ACHN (cell line): Measurements from ENCODE around the gene PKNOX2.

Experiments used
- DNase-seq: peaks from one replicate; pipeline ENCODE4 v3.0.0-alpha.2; 2015
- in situ Hi-C: cut with HindIII; loops from 2 replicates; pipeline ENCODE4 v1.10.0; 2017; ENCODE audit warnings: low sequenced_read_pairs, low pct_ligation_motif_present, low pct_unique_long_range_greater_than_20kb

The PKNOX2 gene

DNA sequence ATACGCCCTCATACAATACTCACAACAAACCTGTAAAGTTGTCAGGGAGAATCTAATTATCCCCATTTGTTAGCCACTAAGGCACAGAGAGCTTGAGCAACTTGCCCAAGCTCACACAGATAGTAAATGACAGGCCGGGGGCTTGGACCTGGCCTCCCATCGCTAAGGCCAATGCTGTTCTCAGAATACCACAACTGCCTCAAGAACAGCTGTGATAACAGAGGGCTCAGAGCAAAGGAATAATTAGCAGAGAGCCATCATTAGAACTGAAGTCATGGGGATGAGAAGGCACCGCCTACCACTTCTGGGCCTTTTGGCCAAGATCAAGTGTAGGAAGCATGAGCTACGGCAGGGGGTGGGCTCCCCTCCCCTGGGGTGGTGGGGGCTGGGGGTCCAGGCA lies 232.9 kb downstream of the PKNOX2 start:
- DNase-seq, result no peak
- in situ Hi-C loops, result no loop called here

DNA sequence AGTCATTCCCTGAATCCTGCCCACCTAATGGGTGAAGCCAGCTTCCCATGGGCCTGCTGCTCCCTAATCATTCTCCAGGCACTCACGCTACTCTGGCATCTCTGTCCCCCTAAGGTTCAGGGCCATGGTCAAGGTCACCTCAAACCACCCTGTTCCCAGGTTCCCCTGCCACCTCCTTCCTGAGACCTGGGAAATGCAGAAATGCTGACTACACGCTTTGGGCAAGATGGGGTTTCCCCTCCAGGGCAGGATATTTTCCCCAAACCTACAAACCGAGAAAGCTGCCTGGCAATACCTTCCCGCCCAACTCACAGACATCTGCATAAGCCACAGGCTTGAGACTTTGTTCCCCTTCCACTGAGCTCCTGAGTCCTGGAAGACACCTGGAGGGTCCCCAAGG lies 233.9 kb downstream of the PKNOX2 start:
- in situ Hi-C loops, result no loop called here
- DNase-seq, result no peak

DNA sequence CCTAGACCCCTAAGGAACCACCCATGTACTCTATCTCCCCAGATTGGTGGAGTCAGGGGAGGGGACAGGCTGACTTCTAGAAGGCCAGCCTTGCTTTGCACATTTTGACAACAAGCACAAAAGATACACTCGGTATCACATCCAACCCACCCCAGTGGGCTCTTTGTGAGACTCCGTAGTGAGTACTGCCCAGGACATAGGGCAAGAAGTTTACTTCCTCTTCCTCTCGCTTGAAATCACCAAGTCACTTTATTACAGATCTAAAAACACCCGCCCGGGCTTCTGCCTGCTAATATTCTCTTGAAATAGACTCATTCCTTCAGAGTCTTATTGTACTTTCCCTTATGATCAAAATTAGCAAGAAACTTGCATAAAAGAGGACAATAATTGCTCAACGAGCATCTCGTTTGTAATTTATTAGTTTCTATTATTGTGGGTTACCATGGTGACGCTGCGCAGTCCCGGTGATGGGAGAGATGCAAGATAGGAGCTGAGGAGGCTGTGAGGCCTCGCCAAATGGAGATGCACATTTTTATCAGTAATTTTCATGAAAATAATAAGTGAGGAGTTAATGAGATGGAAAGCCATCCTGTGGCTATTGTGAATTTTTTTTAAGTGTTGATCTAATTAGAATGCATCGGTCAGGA lies 234.6 kb downstream of the PKNOX2 start:
- in situ Hi-C loops, result no loop called here
- no peak for DNase-seq

DNA sequence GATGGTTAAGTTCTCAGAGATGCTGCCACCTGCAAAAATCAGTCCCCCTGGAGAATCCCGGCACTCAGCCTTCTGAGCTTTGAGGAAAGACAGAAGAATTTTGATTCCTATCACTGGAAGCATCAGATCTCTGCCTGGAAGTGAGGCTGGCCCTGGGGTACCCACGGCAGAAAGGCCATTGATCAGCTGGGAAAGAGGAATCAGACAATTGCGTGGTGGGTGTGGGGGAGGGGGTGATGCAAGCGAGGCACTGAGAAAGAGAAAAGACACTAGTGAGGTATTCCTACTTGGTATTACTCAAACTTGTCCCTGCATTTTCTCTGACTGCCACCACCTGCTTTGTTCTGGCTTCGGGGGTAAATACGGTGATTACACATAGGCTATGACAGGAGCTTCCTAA lies 235.4 kb downstream of the PKNOX2 start:
- in situ Hi-C loops, result no loop called here
- DNase-seq, result no peak

DNA sequence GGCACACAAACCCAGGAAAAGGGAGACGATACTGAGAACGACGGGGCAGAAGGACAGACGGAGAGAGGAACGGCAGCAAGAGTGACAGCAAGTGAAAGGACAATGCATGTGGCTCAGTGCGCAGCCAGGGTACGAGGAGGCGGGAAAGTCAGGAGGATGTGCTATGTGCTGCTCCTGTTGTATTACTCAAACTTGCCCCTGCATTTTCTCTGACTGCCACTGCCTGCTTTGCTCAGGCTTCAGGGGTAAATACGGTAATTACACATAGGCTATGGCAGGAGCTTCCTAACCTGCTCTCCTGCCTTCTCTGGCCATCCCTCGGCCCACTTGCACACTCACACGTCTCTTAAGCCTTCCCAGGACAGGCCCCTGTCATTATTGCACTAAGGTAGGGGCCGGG lies 236.7 kb downstream of the PKNOX2 start:
- in situ Hi-C loops, result no loop called here
- no peak for DNase-seq

DNA sequence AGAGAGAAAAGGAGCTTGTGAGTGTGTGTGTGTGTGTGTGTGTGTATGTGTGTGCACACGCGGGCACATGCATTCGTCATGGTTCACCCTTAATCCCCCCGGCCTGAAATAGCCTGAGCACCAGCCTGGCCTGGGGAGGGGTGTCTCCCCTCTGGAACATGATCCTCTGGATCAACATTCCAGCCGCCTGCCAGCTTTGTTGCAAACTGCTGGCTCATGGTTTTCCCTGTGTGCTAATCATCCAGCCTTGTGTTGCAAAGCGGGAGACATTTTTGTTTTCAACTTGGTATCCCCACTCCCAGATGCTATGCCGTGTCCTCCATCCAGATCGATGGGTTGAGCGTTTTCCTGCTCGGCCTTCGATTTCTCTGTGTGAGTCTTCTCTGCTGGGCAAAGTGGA lies 237.2 kb downstream of the PKNOX2 start:
- no peak for DNase-seq
- in situ Hi-C loops, result no loop called here

DNA sequence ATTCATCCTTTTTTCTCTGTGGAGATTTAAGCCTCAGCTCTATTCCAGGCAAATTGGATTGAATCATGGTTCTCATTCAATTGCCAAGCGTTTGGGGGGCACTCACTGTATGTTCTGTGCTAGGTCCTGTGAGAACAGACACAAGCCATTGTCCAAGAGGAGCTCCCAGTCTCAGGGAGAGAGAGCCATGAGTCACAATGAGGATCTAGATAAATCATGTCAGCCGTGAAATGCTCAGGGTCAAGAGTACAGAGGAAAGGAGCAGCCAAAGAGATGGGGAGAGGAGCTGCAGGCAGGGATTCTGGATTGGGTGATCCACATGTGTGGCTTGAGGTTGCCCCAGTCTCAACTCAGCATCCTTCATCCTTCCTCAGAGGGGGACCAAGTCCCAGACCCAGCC lies 237.9 kb downstream of the PKNOX2 start:
- in situ Hi-C loops, result no loop called here
- peak; percentile 2 for DNase-seq

DNA sequence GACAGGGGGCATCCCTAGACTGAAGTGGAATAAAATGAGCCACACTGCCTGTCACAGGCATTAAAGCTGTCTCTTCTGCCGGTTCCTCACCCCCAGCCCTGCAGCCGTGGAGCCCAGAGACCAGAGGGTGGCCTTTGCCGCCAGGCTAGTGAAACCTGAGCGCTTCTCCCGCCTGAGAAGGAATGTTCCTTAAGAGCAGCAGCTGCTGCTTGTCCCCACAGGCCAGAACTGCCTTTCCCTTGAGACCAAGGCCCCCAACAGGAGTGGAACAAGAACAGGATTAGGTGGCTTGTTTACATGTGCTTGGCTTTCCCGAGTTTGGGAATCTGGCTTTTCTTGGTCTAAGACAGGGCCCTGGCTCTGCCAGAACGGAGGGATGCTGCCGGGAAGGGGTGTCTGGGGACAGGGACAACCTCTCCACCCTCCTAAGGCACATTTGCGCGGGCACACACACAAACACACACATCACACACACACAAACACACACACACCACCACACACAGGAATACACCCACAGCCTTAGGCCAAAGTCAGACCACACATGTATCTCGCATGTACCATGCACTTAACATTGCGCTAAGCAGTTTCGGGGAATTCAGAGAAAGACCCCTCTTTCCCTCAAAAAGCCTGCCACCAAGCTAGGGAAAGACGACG lies 239.7 kb downstream of the PKNOX2 start:
- in situ Hi-C loops, result no loop called here
- DNase-seq, result no peak

DNA sequence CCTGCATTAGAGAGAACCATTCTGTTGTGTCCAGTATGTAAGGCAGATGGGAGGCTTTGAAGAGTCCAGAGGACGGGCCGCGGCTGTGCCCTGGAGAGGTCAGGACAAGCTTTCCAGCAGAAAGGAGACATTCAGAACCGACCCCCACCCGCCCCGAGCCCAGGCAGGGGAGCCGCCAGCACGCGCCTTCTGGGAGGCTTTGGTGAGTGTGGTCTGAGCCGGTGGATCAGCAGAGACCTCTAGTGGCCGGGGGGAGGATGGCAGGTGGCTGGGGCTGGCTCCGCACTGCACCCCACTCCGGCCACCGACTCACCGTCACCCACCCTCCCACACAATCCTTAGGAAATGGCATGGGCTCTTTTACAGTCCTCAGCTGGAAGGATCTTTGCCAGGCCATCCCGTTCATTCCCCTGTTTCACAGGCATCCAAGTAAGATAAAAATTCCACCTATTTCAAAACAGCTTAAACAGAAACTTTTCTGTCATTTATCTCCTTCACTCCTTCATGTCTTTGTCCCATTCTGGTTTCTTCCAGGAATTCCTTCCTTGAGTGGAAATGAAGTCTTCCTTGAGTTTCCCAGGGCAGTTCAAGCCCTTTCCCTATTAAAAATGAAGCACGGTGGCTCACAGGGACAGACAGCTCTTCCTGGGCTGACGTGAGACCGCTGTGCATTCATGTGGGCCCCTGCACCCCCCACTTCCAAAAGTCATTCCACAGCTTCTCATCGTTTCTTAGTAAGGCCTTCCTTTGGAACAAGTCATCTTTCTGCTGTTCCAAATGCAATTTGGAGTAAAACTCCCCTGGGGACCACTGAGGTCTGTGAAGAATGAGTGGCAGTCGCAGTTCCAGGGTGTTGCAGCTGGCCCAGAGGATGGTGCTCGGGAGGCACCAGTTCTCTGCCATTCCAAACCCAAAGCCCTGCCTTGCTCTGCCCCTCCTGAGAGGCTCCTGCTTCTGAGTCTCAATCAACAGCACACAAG lies 240.6 kb downstream of the PKNOX2 start:
- DNase-seq, result peak; percentile 37
- in situ Hi-C loops, result no loop called here

DNA sequence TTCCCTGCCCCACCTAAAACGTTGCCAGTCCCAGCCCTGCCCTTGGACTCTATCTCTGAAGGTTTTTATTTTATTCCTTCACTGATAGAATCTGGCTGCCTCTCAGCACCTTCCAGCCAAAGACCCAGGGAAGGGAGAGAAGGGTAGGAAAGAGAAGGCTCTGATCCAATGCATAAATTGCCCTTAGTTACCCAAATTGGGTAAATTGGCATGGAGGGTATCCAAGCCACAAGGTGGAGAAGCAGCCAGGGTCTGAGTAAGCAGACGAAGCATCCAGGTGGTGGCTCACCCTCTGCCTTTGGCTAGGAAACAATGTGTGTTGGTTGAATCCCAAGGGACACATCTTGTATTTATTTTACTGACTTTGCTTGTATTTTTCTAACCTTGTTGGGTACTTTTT lies 242.5 kb downstream of the PKNOX2 start:
- in situ Hi-C loops, result no loop called here
- no peak for DNase-seq

DNA sequence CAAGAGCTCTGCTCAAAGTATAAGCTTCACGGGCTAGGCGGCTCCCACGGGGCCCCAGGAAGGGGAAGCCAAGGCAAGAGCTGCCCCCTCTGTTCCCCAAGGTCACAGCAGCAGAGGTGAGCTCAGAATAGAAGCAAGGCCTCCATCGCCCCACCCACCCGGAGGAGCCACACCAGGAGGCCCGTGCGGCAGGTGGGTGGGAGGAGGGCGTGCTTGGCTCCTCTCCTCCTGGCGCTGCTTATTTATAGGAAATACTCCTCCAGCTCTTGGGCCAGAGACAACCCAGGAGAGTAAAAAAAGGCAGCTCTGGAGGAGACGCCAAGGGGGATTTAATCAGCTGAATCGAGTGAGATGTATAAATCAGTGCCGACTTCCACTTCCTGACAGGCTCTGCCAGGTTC lies 243.8 kb downstream of the PKNOX2 start:
- in situ Hi-C loops, result no loop called here
- no peak for DNase-seq

DNA sequence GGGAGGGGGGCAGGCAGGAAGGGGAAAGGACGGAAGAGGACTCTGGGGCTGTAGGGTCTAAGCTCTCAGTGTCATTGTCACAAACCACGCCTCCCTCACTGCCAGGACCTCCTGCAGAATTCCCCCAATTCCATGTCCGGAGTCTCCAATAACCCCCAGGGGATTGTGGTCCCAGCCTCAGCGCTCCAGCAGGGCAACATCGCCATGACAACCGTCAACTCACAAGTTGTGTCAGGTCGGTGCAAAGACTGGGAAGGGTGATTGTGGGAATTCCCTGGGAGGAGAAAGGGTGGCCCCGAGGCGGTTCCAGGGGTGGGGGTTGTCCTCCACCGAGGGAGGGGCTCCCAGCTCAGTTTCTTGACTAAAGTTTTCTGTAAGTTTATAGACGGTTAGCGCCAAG lies 245.5 kb downstream of the PKNOX2 start:
- in situ Hi-C loops, result no loop called here
- no peak for DNase-seq

DNA sequence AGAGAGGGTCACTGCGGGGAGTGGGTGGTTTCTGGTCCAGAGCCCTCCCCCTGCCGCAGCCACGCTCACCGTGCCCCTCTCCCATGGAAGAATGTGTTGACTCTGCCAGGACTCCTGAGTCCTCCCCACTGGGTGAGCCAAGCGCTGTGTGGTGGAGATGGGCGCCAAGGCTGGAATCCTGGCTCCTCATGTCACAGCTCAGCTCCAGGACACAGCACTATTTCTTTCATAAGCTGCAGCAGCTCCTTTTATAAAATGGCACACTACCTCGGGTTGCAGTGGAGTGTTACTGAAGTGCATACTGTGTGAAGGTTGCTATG lies 247.6 kb downstream of the PKNOX2 start:
- DNase-seq, result no peak
- in situ Hi-C loops, result no loop called here

DNA sequence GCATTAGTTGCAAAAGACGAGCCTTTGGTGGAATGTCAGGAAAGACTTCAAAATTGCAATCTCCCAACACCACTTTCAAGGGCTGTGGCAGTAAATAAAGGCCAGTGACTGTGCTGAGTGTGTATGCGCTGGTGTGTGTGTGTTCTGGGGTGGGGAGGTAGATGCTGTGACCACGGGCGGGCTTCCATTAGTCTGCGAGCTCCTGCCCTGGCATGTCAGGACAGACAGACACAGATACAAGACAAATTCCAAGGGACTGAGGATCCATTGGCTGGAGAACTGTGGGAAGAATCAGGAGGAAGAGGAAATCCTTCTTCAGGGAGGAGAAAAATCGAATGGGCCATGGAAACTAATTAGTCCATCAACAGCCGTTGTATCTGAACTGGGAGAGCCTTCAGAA lies 248.0 kb downstream of the PKNOX2 start:
- no peak for DNase-seq
- in situ Hi-C loops, result no loop called here

DNA sequence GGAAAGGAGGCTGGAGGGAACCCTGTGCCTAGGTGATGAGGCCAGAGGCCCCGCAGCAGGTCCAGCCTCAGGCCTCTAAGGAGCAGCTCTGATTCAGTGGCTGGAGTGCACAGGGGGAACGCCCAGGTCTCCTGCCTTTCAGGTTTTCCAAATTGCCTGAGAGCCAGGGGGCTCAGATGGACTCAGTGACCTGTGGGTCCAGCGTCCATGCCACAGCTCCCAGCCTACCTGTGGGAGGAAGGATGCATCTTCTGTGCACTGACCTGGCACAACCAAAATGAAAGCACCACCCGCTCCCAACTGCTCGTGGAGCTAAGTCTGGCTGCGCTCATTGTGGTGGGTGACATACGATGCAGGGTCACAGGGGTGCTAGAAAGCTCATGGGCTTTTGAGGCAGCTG lies 248.7 kb downstream of the PKNOX2 start:
- in situ Hi-C loops, result no loop called here
- no peak for DNase-seq

DNA sequence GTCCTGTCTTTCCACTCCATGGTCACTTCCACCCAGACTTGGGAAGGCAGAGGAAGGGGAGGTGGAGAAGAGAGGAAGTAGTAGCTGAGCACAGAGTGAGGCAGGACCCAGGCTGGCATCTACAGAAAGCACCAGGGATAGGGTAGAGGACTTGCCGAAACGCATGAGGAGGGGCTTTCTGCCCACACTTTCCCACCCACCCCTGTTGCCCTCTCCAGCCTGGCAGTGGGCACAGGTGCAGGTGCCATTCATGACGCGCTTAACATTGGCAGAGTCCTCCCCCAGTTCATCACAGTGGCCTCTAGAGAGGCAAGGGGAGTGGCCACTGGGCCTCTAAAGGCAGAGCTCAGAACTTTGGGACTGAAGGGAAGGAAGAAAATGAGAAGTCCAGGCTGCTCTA lies 249.6 kb downstream of the PKNOX2 start:
- DNase-seq, result no peak
- in situ Hi-C loops, result no loop called here

DNA sequence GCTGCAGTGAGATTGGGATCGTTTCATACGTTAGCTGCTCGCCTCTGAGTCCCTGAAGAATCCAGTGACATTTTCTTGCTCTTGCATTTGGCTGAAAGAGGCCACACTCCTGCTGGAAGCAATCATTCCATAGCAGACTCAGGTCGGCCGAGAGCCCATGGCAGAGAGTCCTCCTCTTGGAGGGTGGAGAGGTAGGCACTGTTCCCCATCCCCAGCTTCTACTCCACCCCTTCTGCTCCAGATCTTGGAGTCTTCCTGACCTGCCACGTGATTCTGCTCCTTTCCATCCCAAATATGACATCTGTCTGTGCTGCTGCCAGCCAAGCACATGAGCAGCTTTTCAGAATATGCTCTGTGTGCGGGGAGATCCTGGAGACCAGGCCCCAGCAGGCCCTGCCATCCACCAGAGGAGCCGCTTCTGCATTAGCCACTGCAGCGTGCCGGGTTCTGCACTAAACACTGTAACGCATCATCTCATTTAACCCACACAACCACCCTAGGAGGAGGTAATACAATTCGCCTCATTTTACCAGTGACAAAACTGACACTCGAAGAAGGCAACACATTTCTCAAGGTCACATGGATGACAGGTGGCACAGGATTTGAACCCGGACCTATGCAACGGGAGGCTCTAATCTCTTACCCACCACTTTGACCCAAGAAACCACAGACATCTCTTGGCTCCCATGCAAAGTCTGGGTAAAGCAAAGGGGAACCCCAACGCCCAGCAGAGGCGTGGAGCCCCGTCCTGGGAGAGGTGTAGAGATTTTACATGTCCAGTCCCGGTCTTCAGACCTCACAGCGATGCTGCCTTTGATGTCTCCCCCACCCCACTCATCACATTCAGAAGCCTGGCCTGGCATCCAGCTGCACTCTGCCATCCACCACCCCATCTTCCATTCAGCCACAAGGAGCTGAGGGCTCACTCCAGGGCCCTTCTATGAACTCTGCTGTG lies 252.7 kb downstream of the PKNOX2 start:
- in situ Hi-C loops, result no loop called here
- DNase-seq, result no peak

DNA sequence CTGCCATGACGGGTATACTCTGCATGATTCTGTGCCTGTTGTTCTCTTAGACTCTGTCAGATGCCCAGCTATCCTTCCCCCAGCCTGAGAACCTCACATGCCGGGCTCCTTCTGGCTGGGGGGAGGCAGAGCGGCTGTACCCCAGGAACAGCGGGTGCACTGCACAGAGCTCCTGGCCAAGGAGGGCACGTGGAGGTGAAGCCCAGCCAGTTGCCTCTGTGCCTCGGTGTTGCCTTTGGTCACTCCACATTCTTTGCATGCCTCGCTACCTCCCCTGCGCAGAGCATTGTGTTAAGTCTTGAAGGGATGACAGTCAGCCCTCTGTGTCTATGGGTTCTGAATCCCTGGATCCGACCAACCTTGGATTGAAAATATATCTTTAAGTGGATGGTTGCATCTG lies 253.8 kb downstream of the PKNOX2 start:
- no peak for DNase-seq
- in situ Hi-C loops, result no loop called here

DNA sequence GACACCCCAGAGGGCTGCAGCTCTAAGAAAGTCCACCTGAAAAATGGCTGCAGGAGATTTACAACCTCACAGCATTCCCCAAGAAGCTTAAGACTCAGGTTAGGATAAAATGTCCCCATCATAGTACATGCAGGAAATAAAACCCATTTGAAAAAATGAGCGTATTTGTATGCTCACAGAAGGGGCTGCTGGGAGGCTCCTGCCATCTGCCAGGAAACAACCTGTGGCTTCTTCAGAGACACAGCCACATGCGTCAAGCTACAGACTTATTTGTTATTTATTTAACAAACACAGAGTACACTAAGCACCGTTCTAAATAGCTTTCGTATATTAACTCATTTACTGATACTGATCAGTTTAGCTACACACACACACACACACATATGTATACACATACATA lies 258.1 kb downstream of the PKNOX2 start:
- in situ Hi-C loops, result no loop called here
- no peak for DNase-seq
